Psoas muscle (tissue), 8 donors: ENCODE results near the gene TYW5. TPM values are rescaled to one million over a fixed set of nuclear protein-coding genes. Genes with fewer than 3 reads are reported as not detected.
A peak's percentile ranks its signal among the peaks of the same experiment; 100 is the strongest.

Source experiments
- ATAC-seq, 4 donors: fragments of 200-7000 bp; cut with Tn5 transposase; one replicate each; pipeline ENCODE4 v1.9.1; 2020; ENCODE audit warnings: moderate library complexity in 3 of 4, mild to moderate bottlenecking in 2 of 4
- DNase-seq, 2 donors: peaks; one replicate each; pipeline ENCODE4 v3.0.0-alpha.2; 2020
- H3K27ac ChIP-seq: fragments of 200-600 bp; one replicate; pipeline ENCODE4 v1.8.0; 2022
- H3K27me3 ChIP-seq, 3 donors: fragments of 200-600 bp in 1 of 3; one replicate each; pipeline versions ENCODE4 v1.6.1 to v1.8.0; 2013 to 2022; ENCODE audit warnings: low read length in 2 of 3, mild to moderate bottlenecking in 2 of 3, moderate library complexity in 1 of 3; ENCODE audit not compliant: insufficient read depth in 3 of 3
- H3K36me3 ChIP-seq, 2 donors: fragments of 200-600 bp in 1 of 2; one replicate each; pipeline versions ENCODE4 v1.6.1 to v1.8.0; 2013 to 2022; ENCODE audit warnings: low read depth in 1 of 2, mild to moderate bottlenecking in 1 of 2, moderate library complexity in 1 of 2; ENCODE audit not compliant: insufficient read depth in 1 of 2
- H3K4me1 ChIP-seq: fragments of 200-600 bp; one replicate; pipeline ENCODE4 v1.8.0; 2022
- H3K4me3 ChIP-seq: fragments of 200-600 bp; one replicate; pipeline ENCODE4 v1.8.0; 2022; ENCODE audit warnings: mild to moderate bottlenecking
- H3K9me3 ChIP-seq: fragments of 200-600 bp; one replicate; pipeline ENCODE4 v1.8.0; 2022
- CTCF ChIP-seq: fragments of 200-600 bp; IDR thresholded peaks from one replicate; pipeline ENCODE4 v1.8.0; 2022; ENCODE audit warnings: antibody characterized with exemption
- WGBS, 3 donors: extraction: QIAGEN DNeasy Blood & Tissue Kit; methylation state at CpG; one replicate each; pipeline versions ENCODE4 v1.1.6 to v1.1.7; 2013; 5-methylcytosine and 5-hydroxymethylcytosine counted together
- intact Hi-C, 2 donors: fragments of 100-400 bp; cut with DNase I; formaldehyde crosslinking; loops; one replicate each; pipeline versions ENCODE4 v1.11.0 to v1.14.2; 2022
- polyA plus RNA-seq, 3 donors: library from polyadenylated mRNA; stranded (reverse); fragments of 200-250 nt; gene quantifications; one replicate each; pipeline ENCODE4 v1.2.3, GENCODE V29; 2013
- total RNA-seq, 4 donors: library from RNA; stranded (reverse); fragmentation: NEBNext Ultra II Directional in 2 of 4; extraction: Animal tissue kit (Norgen Biotek cat#: 25700) in 2 of 4; gene quantifications; one replicate each; pipeline versions ENCODE4 v1.2.1 to v1.2.4, GENCODE V29; 2021 to 2023
- donor health status: healthy with polysubstance abuse.
- donor health status: DM: no; HTN: no; CAD: no; lungs with moderate emphysema.
- donor health status: Bipolar disorder and iron deficiency.
- donor health status: healthy.
- donor health status: DM: yes; HTN: yes; CAD: no.
- donor health status: DM: no; HTN: no; CAD: no.
- donor health status: DM: no; HTN: no; CAD: no.
- donor health status: DM: yes; HTN: yes; CAD: no.

TYW5 gene
- total and polyA plus RNA-seq, 7 donors, result 2.3 to 6.0 (median 3.3) TPM

GRCh38 chr2:199973703-199974102, 18.4 kb upstream of the TYW5 start:
- Histone ChIP-seq H3K36me3 (peaks cover 0 to 13% of the 10 kb centered on the region in 2 donors), H3K27ac (no peak overlapping the region), H3K9me3 (no peaks in the 10 kb centered on the region), H3K4me3 (no peak overlapping the region), H3K27me3 (no peaks in the 10 kb centered on the region), H3K4me1 (no peaks in the 10 kb centered on the region)
- TF ChIP-seq CTCF, result peak; percentile 53
- DNase-seq (no peak), ATAC-seq (peak in 2 of 4 donors; percentile 43 to 69)
- intact Hi-C loops, result loop anchor here in 1 of 2 donors (10.0 kb wide), 1 partner anchor 731 kb away; no protein-coding TSS in a partner anchor
- WGBS, 3 donors, result 17 to 23% (median 18%) methylated on average over 2 of the region's 2 CpGs

GRCh38 chr2:199972088-199972626, 16.9 kb upstream of the TYW5 start:
- Histone ChIP-seq H3K27ac (no peak overlapping the region), H3K4me3 (no peak overlapping the region), H3K9me3 (no peaks in the 10 kb centered on the region), H3K27me3 (no peaks in the 10 kb centered on the region), H3K4me1 (no peaks in the 10 kb centered on the region), H3K36me3 (peaks cover 0 to 24% of the 10 kb centered on the region in 2 donors)
- DNase-seq (no peak), ATAC-seq (no peak)
- TF ChIP-seq CTCF, result no peak
- WGBS, 3 donors, result 84 to 92% (median 85%) methylated on average over 6 of the region's 6 CpGs
- intact Hi-C loops, result loop anchor here in 1 of 2 donors (10.0 kb wide), 1 partner anchor 733 kb away; no protein-coding TSS in a partner anchor

- Histone ChIP-seq H3K4me1 (no peaks in the 10 kb centered on the region), H3K9me3 (no peaks in the 10 kb centered on the region), H3K36me3 (peaks cover 0 to 64% of the 10 kb centered on the region in 2 donors), H3K27me3 (no peaks in the 10 kb centered on the region), H3K4me3 (no peak overlapping the region), H3K27ac (no peak overlapping the region)
- intact Hi-C loops, result loop anchor here in 1 of 2 donors (10.0 kb wide), 1 partner anchor 1757 kb away; no protein-coding TSS in a partner anchor
- ATAC-seq (no peak), DNase-seq (no peak)
- TF ChIP-seq CTCF, result no peak
- WGBS, 3 donors, result 88 to 95% (median 95%) methylated on average over 1 of the region's 1 CpG
These were observed 12.8 kb upstream of the TYW5 start for GRCh38 chr2:199968126-199968525.

GRCh38 chr2:199966976-199967375, 11.7 kb upstream of the TYW5 start:
- WGBS, 3 donors, result 97 to 100% (median 98%) methylated on average over 1 of the region's 1 CpG
- TF ChIP-seq CTCF, result no peak
- ATAC-seq (no peak), DNase-seq (no peak)
- Histone ChIP-seq H3K36me3 (peaks cover 5 to 68% of the 10 kb centered on the region in 2 donors), H3K27me3 (no peaks in the 10 kb centered on the region), H3K27ac (no peak overlapping the region), H3K4me1 (no peaks in the 10 kb centered on the region), H3K4me3 (no peak overlapping the region), H3K9me3 (no peaks in the 10 kb centered on the region)
- intact Hi-C loops, result loop anchor here in 1 of 2 donors (10.0 kb wide), 1 partner anchor 1758 kb away; no protein-coding TSS in a partner anchor
